HG03460 (cell line): ENCODE data around the gene CFAP20.
A peak's percentile ranks its signal among the peaks of the same experiment; 100 is the strongest.

ENCODE experiments used
- ATAC-seq: cut with Tn5 transposase; IDR thresholded peaks from one replicate; pipeline ENCODE4 v1.9.1; 2021; ENCODE audit not compliant: unreplicated experiment

CFAP20 gene

DNA sequence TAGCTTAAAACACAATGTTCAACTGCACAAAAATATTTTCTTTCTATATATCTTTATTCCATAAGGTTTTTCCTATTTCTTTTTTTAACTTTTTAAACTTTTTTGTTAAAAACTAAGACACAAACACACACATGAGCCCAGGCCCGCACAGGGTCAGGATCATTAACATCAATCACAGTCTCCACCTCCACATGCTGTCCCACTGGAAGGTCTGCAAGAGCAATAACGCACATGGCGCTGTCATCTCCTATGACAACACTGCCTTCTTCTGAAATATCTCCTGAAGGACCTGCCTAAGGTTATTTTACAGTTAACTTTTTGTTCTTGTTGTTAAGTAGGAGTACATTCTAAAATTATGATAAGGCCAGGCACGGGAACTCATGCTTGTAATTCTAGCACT lies 4.1 kb downstream of the CFAP20 start:
- ATAC-seq = no peak

DNA sequence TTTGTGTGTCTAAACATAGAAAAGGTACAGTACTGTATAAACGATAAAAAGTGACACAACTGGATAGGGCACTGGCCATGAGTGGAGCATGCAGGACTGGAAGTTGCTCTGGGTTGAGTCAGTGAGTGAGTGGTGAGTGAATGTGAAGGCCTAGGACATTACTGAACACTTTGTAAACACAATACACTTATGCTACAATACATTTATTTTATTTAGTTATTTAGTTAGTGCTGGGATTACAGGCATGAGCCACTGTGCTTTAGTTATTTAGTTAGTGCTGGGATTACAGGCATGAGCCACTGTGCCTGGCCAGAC lies 4.6 kb downstream of the CFAP20 start:
- ATAC-seq = no peak

DNA sequence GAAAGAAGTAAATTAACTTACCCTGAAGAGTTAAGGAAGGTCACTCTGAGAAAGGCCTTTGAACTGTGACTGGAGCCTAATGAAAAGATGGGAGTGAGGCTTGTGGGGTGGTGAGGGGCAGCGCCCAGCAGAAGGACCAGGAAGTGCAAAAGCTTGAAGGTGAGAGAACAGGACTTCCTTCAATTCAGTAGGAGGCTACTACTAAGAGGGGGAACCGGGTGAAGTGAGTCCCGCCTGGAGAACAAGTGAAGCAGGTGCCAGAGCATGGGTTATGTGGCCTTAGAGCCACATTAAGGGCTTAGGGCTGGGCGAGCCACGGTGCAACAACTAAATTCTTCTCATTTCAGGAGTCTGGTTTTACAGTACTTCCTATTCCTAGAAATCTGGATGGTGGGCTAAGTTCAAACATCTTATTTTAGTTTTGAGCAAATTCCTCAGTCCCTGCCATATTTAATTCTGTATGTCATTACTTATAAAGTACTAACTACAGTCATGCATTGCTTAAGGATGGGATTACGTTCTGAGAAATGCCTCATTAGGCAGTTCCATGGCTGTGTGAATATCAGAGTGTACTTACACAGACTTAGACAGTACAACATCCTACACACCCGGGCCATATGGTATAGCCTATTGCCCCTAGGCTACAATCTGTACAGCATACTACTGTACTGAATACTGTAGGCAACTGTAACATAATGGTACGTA lies 5.1 kb downstream of the CFAP20 start:
- no peak for ATAC-seq

DNA sequence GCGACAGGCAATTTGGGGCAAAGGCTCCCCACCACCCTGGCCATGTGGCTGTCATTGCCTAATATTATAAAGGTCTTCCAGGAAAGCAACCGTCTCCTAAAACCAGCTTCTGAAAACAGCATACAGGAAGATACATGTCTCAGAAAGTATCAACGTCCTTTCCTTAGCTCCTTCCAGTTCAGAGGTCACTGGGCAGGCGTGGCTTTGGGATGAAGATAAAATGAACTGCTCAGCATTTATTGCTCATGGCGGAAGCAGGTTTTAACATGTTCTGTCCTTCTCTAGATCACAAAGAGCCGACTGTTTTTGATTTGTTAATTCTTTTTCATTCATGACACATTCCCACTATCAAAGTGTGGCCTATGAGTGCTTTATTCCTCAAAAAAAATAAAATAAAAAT lies 8.0 kb downstream of the CFAP20 start:
- no peak for ATAC-seq

DNA sequence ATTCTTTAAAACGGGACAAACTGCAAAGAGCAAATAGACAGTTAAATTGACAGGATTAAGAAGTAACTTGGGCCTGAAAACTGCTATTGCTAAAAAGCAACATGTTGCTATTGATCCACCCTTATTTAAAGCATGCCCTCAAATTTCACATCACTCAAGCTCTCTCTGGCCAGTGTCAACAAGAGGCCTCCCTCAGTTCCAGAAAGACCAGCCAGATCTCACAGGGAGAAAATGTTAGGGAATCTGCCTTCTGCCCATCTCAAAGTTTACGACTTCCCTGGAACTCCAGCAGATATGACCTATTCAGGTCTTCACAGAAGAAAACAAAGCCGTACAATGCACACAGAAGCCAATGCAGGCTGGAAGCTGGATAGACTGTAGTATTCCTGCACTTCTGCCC lies 8.9 kb downstream of the CFAP20 start:
- no peak for ATAC-seq

DNA sequence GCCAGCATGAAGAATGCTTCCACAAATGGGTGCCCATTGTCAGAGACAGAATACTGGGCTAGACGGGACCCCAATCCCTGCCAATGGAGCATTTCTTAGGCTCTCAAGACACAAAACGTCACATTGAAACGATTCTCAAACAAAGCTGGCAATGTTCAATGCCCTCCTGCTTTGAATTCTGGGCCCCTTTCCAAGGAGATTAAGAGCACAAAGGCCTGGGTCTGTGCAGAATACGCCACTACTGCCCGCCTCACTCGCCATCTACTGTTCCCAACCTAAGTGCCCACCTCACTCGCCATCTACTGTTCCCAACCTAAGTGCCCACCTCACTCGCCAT lies 9.7 kb downstream of the CFAP20 start:
- ATAC-seq = no peak

DNA sequence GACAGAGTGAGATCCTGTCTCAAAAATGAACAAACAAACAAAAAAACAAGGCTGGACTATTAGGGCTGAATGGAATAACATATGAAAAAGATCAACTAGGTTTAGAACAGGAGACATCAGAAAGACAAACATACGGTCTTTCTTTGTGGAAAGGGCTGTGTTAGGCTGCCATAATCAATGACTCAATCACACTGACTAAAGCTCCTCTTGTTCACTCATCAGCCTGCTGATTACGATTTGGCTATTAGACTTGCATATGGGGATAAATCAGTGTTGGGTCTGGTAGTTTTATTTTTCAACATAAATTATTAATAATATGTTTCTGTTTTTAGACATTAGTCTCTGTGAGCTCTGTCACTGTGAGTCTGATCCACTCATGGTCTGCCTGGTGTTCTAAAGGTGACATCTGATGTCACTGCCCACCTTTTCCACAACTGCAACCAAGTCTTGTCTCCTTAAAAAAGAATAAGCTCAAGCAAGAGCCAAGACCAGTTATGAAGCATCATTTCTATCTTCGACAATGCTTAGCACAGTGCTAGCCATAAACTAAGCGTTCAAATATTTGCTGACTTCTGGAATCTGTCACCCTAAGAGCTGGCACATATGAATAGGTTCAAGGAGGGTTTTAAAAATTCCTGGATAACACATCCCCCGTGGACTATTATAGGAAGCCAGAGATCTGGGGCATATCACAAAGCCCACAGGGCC lies 10.2 kb downstream of the CFAP20 start:
- no peak for ATAC-seq

DNA sequence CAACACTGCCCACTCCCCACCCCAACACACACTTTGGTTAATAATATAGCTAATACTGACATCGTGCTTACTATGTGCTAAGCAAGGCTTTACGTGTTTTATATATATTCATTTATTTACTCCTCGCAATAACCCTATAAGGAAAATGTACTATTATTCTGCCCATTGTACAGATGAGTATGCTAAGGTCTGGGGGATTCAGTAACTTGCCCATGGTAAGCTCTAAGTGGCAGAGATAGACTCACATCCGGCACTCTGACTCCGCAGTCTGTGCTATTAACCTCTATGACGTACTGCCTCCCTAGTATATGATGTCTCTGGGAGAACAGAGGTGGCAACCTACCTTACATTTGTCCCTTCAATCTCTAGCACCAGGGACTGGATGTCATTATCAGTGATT lies 12.7 kb downstream of the CFAP20 start:
- no peak for ATAC-seq

DNA sequence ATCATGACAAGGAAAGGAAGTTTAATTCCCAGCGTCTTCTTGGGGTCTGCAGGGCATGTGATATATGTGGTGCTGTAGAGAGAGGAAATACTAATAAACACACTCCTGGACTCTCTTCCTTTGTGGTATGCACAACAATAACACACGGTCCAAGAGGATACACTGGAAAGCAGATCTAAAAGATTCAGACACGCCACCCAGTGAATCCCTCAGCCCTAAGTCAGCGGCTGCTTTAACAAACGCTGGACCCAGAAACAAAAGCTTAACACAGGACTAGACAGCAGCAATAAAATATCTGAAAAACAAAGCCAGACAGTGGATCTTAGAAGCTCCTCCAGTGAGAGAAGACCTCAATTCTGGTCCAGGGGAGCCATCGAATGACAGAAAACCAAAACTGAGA lies 13.1 kb downstream of the CFAP20 start:
- ATAC-seq = no peak

DNA sequence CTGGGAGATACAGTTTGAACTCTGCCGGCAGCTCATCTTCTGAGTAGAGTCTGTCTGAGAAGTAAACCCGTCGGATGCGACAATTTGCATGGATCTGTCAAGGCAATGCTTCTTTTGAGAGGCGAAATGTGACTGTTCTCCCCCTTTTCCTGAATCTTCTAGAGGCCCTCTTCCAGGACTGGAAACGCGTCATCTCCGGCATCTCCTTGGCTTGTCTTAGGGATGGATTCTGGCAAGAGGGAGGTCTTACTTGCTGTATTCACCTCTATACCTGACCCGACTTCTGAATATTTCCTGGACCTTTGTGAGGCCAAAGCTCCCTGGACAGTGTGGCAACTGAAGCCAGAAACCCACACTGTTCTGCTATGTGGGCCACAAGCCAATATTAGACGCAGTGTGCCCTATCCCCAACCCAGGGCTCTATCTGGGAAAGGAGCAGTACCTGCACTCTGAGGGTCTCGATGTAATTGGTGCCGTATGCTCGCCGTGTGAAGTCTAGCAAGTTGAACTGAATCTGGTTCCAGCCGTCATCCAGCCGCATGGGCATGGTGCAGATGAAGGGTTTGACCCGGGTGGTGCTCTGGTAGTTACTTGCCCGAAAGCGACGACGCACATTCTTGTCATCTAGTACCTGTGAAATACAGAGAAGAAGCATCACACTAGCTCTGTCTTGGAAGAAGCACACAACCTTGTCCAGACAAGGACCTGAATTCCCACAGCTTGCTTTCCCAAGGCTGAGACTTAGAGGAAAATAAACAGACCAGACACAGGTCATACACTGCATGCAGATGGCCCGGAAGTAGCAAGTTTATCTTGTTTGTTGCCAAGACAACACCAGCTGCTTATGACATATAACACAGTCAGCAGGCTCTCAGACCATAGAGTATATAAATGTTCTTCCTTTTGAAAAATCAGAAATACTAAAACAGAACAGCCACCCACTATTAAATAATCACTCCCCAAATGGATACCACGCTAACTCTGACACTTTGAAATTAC lies 14.1 kb downstream of the CFAP20 start:
- ATAC-seq = no peak

DNA sequence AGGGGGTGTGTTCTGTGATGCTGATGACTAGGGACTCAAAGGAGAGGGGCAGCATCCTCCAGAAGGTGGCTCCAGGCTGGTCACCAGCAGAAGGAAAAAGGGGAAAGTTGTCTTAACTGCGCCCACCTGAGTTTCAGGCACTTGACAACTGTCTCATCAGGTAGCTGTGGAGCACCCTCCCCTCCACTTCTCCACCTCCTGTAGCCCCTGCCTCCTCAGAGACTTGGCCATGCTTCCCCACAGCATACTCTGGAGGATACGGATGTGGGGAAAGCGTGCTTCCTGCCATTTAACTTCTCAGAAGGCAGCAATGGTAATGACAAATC lies 17.9 kb downstream of the CFAP20 start:
- no peak for ATAC-seq

DNA sequence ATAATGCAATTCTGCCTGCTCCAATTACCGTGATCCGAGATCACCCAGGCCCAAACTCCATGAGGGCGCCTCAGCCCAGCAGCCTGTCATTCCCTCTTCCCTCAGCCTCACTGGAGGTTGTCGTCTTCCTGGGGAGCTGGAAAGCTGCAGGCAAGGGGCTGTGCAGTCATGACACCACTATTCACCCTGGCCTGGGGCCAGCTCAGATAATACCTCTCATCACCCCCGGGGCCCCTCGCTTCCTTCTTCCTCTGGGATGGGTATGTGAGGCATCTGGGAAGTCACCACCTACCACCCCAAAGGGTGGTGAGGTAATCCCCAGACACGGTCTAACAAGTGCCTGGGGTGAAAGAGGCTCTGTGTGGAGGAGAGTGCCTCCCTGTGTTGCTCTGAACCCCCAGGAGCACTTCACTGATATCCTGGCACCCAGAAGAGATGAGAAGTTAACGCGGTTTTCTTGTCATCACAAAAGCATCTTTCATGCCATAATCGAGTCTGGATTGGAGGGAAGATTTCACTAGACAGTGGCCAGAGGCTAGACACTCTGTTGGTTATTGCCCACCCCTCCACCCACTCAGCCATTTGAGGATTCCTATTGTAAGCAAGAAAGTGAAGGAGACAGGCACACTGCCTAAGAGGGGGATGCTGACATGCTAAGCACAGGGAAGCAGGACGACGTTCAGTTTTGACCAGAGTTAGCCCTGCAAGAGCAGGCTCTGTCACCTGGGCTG lies 18.4 kb downstream of the CFAP20 start:
- no peak for ATAC-seq

DNA sequence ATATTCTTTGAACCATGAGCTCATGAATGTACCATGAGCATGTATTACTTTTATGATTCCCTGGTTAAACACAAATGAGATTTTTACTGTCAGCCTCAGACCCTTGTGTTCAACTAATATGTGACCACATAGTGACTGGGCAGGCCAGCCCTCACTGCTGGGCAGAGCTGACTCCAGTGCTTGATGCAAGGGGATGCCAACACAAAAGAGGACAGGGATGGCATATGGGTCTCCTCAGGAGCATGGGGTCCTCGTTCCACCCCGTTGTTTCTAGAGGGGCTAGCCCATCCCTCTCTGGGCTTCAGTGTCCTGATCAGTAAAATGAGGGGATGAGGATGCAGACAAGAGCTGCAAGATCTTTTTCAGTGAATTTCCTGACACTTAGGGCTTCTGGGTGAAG lies 19.3 kb downstream of the CFAP20 start:
- ATAC-seq = no peak

DNA sequence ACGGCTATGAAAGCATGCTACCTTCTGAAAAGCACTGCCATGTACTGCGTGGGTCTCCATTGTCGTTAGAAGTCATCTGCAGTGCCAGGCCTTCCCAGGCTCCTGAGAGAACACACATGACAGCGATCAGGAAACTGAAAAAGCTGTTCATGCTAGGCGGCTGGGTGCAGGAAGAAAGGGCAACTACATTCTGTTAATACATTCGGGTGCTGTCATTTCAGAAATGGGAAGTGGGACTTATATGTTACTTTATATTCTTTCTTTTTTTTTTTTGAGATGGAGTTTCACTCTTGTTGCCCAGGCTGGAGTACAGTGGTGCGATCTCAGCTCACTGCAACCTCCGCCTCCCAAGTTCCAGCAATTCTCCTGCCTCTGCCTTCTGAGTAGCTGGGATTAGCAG lies 19.9 kb downstream of the CFAP20 start:
- peak; percentile 55 for ATAC-seq

DNA sequence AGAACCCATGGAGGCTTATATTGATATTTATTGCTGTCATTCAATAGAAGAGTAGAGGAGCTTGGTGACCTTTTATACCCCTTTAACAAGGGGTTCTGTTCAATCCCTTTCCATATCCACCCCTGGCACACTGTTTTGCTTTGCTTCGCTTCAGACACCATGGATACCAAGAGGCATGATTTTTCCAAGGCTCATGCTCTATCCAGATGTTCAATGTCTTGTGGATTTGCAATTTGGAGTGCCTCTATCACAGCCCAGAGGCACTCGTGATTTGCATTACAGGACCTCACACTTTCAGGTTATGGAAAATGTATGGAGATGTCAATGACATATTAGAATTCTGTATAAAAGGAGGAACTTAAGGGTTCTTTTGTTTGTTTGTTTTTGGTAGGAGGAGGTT lies 21.5 kb downstream of the CFAP20 start:
- no peak for ATAC-seq

DNA sequence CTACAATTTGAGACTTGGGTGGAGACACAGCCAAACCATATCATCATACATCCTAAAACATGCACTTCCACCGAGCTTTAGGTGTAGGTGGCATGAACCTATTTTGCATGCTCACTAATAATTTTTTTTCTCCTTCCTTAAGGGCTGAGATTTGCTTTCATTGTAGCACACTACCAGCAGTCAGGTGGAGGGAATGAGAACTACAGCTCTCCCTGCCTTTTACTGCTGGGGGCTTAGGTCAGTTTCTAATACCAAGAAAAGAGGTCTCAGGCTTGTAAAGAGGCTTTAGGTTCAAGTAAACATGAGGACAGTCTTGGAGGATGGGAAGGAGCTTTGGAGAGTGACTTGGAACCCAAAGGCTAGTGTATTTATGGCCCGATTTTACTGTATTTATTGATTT lies 22.0 kb downstream of the CFAP20 start:
- ATAC-seq = no peak

DNA sequence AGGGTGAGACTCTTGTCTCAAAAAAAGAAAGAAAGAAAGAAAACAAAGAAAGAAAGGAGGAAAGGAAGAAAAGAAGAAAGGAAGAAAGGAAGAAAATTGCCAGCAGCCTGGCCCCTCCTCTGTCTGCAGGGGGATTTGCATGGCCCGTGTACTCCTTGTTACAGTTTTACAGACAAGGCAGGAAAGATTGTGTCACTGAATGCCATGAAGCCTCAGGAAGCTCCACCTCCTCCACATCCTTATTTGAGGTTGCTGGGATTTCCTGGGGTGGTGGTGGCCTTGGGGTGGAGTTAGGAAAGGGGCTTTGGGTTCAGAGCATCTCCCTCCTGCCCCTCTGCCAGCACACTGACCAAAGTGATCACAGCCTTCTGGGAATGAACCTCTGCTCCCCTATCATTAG lies 23.6 kb downstream of the CFAP20 start:
- ATAC-seq = no peak

DNA sequence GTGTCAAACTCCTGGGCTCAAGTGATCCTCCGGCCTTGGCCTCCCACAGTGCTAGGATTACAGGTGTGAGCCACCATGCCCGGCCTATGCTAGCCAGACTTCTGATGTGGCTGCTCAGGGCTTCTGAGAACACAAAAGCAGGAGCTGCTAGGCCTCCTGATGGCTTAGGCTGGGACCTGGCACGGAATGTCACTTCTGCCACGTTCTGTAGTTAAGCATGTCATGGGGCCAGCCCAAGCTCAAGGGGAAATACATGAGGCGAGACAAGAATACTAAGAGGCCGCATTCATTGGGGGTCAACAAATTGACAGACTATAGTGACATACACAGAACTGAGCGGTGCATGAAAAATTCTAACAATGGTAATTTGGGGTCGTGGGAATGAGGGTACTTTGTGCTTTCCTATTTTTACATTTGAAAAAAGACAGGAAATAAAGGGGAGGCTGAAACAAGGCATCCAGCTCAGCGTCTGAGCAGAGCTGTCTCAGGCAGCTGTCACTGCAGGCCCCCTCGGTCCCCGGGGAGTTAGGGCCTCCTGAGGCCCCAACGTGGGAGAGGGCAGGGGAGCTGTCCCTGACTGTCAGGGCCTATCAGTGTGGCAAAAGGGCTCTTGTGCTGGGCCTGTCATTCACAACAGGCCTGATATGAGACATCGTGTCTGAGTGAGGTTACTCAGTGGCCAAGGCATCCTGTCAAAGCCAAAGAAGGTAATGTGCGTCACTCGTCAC lies 26.4 kb downstream of the CFAP20 start:
- ATAC-seq = peak; percentile 91

DNA sequence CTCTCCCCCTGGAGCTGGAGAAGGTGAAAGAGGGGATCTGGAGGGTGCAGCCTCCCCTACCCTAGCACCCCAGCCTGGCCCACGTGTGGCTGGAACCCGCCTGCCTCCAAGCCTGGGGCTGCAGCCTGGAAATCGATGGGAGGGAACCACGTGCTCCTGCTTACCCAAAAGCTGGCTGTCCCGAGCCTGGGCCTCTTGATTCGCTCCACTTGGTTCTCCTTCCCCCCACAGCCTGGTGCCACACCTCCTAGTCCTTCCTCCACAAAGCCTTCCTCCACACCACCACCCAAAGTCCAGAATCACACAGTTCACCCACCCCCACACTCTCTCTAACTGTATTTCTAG lies 29.3 kb downstream of the CFAP20 start:
- ATAC-seq = no peak

DNA sequence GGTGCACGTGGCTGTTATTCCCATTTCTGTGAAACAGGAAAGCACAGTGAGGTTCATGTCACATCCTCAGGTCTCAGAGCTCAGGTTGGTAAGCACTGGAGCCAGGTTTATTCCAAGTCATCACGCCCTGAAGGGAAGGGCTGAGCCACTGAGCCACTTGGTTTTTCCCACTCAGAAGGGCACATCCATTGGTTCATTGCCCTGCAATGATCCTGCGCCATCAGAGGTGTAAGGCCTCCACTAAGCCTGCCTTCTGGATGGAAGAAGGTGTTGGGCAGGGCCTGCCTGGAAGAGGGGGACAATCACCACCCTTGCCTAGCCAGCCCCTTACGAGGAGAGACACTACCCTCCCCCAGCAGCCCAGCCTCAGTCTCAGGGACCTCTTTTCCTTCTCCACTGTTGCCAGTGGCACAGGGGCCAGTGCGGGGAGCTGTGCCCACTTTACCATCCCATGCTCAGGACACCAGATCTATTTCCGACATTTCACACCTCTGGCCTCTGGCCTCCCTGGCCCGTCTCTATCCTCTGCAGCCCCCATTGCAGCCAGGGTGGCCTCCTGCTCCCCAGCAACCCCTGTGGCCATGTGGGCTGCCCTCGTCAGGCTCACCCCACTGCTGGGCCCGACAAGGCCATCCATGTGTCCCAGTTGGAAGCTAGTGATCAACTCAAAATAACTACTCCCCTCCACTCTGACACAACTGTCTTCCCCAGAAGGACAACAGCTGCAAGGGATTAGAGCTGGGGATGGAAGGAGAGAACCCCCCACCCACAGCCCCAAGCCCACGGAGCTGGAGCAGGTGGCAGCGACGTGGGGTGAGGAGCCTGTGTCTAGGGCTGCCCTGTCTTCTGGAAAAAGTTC lies 29.9 kb downstream of the CFAP20 start:
- ATAC-seq = no peak
